Fibroblast of lung (primary cell): ENCODE measurements around the gene ATG5. TPM values are rescaled to one million over a fixed set of nuclear protein-coding genes. Genes with fewer than 3 reads are reported as not detected.
A peak's percentile ranks its signal among the peaks of the same experiment; 100 is the strongest.

Experiments used
- DNase-seq, 2 donors: peaks; one replicate each; pipeline versions ENCODE4 v3.0.0 to v3.0.0-alpha.2; 2010; ENCODE audit warnings: low read depth in 2 of 2
- H2AFZ ChIP-seq: 2 replicates; pipeline ENCODE4 v1.5.1; 2012; ENCODE audit warnings: low read length, control low read depth, inconsistent platforms
- H3K27ac ChIP-seq: 2 replicates; pipeline ENCODE4 v1.5.1; 2011; ENCODE audit warnings: low read length, control low read depth; ENCODE audit not compliant: insufficient read depth
- H3K27me3 ChIP-seq: 2 replicates; pipeline ENCODE4 v1.5.1; 2011; ENCODE audit warnings: mild to moderate bottlenecking, low read length; ENCODE audit not compliant: control insufficient read depth, insufficient read depth
- H3K36me3 ChIP-seq: 2 replicates; pipeline ENCODE4 v1.5.1; 2011; ENCODE audit warnings: low read length; ENCODE audit not compliant: control insufficient read depth, insufficient read depth
- H3K4me1 ChIP-seq: 2 replicates; pipeline ENCODE4 v1.5.1; 2011; ENCODE audit warnings: low read length; ENCODE audit not compliant: control insufficient read depth, insufficient read depth; ENCODE audit errors: extremely low read depth
- H3K4me2 ChIP-seq: 2 replicates; pipeline ENCODE4 v1.5.1; 2011; ENCODE audit warnings: low read length, control low read depth; ENCODE audit not compliant: insufficient read depth; ENCODE audit errors: extremely low read depth
- H3K4me3 ChIP-seq, 4 experiments: fragments of 200-600 bp in 1 of 4; sonication (generic) in 1 of 4; replicated peaks in 1 of 4; 2 replicates each; pipeline ENCODE4 v1.5.1; 2011 to 2016; ENCODE audit warnings: low read length in 4 of 4, low read depth in 3 of 4, mild to moderate bottlenecking in 3 of 4, control low read depth in 2 of 4, inconsistent platforms in 1 of 4, mixed read lengths in 1 of 4; ENCODE audit not compliant: insufficient read depth in 1 of 4; ENCODE audit errors: control extremely low read depth in 1 of 4
- H3K79me2 ChIP-seq: 2 replicates; pipeline ENCODE4 v1.5.1; 2012; ENCODE audit warnings: mild to moderate bottlenecking, low read length, inconsistent platforms; ENCODE audit not compliant: control insufficient read depth, insufficient read depth
- H3K9ac ChIP-seq: 2 replicates; pipeline ENCODE4 v1.5.1; 2011; ENCODE audit warnings: mild to moderate bottlenecking, low read length, control low read depth; ENCODE audit not compliant: insufficient read depth
- H3K9me3 ChIP-seq: 2 replicates; pipeline ENCODE4 v1.5.1; 2012; ENCODE audit warnings: low read depth, low read length; ENCODE audit not compliant: control insufficient read depth, insufficient read depth
- H4K20me1 ChIP-seq: 2 replicates; pipeline ENCODE4 v1.5.1; 2011; ENCODE audit warnings: low read length; ENCODE audit not compliant: control insufficient read depth, insufficient read depth; ENCODE audit errors: extremely low read depth
- EZH2 ChIP-seq: IDR thresholded peaks from 2 replicates; pipeline ENCODE4 v1.5.1; 2012; ENCODE audit warnings: low read length, control low read depth, mild to moderate bottlenecking; ENCODE audit errors: missing control alignments
- polyA plus RNA-seq, 2 donors: library from polyadenylated mRNA; depleted of rRNA in 1 of 2; stranded (reverse) in 1 of 2; unstranded in 1 of 2; fragments of >200 nt; gene quantifications; 2 replicates each; pipeline ENCODE4 v1.2.1, GENCODE V29; 2011 to 2012; ENCODE audit warnings: missing spikeins in 1 of 2
- total RNA-seq: library from RNA; depleted of rRNA; stranded (reverse); fragments of >200 nt; gene quantifications from 2 replicates; pipeline ENCODE4 v1.2.1, GENCODE V29; 2014
- TF ChIP-seq, protein P1 (sequence below), 2 donors: IDR thresholded peaks in 1 of 2; conservative IDR thresholded peaks in 1 of 2; 1 replicate in 1 of 2; 2 replicates in 1 of 2; pipeline ENCODE4 v1.5.1; 2011 to 2012; ENCODE audit warnings: low read length in 2 of 2, control low read depth in 1 of 2, inconsistent platforms in 1 of 2, low read depth in 1 of 2, mild to moderate bottlenecking in 1 of 2

ATG5 gene
- total and polyA plus RNA-seq, 2 donors (not counting 1 experiment from before 2014, with no cell fraction given), result 38.6 to 64.7 TPM

DNA sequence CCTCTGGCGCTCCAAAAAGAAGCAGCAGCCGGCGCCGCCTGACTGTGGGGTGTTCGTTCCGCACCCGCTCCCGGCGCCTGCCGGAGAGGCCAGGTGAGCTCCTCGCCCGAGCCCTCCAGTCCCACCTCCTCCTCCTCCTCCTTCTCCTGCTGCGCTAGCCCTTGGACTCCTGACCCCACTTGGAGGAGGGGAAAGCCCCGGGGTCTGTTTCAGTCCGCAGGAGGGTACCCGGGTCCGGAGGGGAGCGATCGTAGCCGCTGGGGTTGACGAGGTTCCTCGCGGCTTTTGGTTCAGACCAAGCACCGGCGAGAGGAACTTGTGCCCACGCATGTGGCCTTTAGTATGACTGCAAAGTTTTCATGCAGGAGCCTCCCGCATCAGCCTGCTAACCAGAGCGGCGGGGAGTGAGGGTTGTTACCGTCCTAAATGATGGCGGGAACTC lies 35.5 kb upstream of the ATG5 start:
- Histone ChIP-seq H3K27me3 (peaks cover 26% of the 10 kb centered on the region), H3K4me1 (no peaks in the 10 kb centered on the region), H3K4me3 (peak overlapping the region; percentile 37 to 47 (median 38)), H3K4me2 (peak overlapping the region; percentile 85), H3K79me2 (no peaks in the 10 kb centered on the region), H3K27ac (no peak overlapping the region), H4K20me1 (no peaks in the 10 kb centered on the region), H3K9ac (no peak overlapping the region), H3K9me3 (no peaks in the 10 kb centered on the region), H3K36me3 (no peaks in the 10 kb centered on the region), H2AFZ (peak overlapping the region; percentile 35)
- TF ChIP-seq EZH2, result peak; percentile 75
- TF ChIP-seq, protein P1, sequence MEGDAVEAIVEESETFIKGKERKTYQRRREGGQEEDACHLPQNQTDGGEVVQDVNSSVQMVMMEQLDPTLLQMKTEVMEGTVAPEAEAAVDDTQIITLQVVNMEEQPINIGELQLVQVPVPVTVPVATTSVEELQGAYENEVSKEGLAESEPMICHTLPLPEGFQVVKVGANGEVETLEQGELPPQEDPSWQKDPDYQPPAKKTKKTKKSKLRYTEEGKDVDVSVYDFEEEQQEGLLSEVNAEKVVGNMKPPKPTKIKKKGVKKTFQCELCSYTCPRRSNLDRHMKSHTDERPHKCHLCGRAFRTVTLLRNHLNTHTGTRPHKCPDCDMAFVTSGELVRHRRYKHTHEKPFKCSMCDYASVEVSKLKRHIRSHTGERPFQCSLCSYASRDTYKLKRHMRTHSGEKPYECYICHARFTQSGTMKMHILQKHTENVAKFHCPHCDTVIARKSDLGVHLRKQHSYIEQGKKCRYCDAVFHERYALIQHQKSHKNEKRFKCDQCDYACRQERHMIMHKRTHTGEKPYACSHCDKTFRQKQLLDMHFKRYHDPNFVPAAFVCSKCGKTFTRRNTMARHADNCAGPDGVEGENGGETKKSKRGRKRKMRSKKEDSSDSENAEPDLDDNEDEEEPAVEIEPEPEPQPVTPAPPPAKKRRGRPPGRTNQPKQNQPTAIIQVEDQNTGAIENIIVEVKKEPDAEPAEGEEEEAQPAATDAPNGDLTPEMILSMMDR (conservative IDR thresholded peaks at IDR 0.05 in 1 of 2, IDR thresholded peaks at IDR 0.05 in 1 of 2; ENCODE audit: low read depth in 1 of 2, low read length in 2 of 2), result no peak
- DNase-seq, result no peak

DNA sequence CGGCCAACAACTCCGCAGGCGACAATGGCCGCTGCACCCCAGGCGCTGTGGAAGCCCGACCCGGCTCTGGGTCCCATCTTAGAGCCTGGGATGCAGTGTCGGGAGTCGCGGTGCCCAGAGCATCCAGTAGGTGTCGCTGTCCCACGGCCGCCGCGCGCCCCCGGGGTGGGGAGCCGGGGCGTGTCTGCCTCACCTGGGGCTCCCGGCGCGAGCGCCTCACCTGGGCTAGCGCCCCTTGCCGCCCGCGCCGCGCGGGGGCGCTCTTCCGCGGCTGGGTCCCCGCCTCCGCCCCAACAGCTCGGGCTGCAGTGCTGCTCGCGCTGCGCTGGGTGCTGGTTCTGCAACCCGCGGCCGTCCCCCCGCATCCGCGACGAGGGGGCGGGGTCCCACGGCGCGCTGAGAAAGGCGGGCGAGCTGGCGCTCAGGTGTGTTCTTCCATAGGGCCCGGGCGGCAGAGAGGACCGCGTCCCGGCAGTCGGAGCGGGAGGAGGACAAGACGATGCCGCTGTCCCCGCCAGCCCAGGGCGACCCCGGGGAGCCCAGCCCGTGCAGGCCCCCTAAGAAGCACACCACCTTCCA lies 34.9 kb upstream of the ATG5 start, which contains the start of gene CRYBG1:
Gene CRYBG1 (plus strand): TSS at position 308 of the 579 bp plus-strand sequence. CDS start 192 bp downstream, at position 500.
- Histone ChIP-seq H3K27ac (no peak within 1 kb of the TSS), H2AFZ (peak within 1 kb of the TSS; percentile 35), H3K9ac (no peak within 1 kb of the TSS), H4K20me1 (no peaks in the 10 kb centered on the region), H3K36me3 (no peaks in the 10 kb centered on the region), H3K4me2 (peak within 1 kb of the TSS; percentile 85), H3K4me3 (peak within 1 kb of the TSS; percentile 37 to 47 (median 38)), H3K4me1 (no peaks in the 10 kb centered on the region), H3K79me2 (no peaks in the 10 kb centered on the region), H3K9me3 (no peaks in the 10 kb centered on the region), H3K27me3 (peaks cover 23% of the 10 kb centered on the region)
- peak in 1 of 2 donors; percentile 13 for DNase-seq
- TF ChIP-seq, protein P1 (conservative IDR thresholded peaks at IDR 0.05 in 1 of 2, IDR thresholded peaks at IDR 0.05 in 1 of 2; ENCODE audit: low read depth in 1 of 2, low read length in 2 of 2), result peak; percentile 60 to 67
- TF ChIP-seq EZH2, result no peak

DNA sequence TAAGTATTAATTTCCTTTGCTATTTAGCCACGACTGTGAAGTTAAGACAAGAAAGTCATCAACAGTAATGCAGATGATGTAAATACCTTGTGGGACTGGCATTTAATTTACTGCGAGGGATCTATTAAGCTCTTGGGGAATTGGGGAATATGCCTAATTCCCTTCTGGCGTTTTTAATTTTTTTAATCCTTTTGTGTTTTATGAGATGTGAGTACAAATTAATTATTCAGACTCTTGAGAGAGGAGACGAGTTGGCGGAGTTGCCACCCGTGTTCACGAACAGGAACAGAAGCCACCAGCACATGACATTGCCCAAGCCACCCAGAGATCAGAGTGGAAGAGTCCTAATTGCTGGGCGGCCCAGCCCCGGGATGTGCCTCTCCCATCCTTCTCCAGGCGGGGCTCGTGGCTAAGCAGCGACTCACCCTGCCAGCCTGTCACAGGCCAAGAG lies 34.4 kb upstream of the ATG5 start:
- Histone ChIP-seq H3K4me3 (peak overlapping the region in 2 of 4 experiments; percentile 38 to 47), H3K4me1 (no peaks in the 10 kb centered on the region), H3K79me2 (no peaks in the 10 kb centered on the region), H3K4me2 (peak overlapping the region; percentile 85), H2AFZ (no peak overlapping the region), H3K27me3 (peaks cover 21% of the 10 kb centered on the region), H3K9ac (no peak overlapping the region), H3K9me3 (no peaks in the 10 kb centered on the region), H4K20me1 (no peaks in the 10 kb centered on the region), H3K36me3 (no peaks in the 10 kb centered on the region), H3K27ac (no peak overlapping the region)
- DNase-seq, result no peak
- TF ChIP-seq, protein P1 (conservative IDR thresholded peaks at IDR 0.05 in 1 of 2, IDR thresholded peaks at IDR 0.05 in 1 of 2; ENCODE audit: low read depth in 1 of 2, low read length in 2 of 2), result no peak
- no peak for TF ChIP-seq EZH2
